Stimulated activated naive CD4-positive, alpha-beta T cell treated with Interleukin-2 at 50 U/mL for 16 hours (primary cell): ENCODE data around the gene GRM6.
A peak's percentile ranks its signal among the peaks of the same experiment; 100 is the strongest.

Experiments used
- DNase-seq: peaks from one replicate; lab custom pipeline; 2025; lab: John Stamatoyannopoulos, UW

The GRM6 gene

GRCh38 chr5:178994580-178995340 lies at the start of gene GRM6:
GRM6 (minus strand) TSS chr5:178995320; CDS start chr5:178994944, 376 bp downstream.
- no peak for DNase-seq

GRCh38 chr5:179044765-179045164 lies 49.6 kb upstream of the GRM6 start:
- no peak for DNase-seq

GRCh38 chr5:179033004-179033580 lies 38.0 kb upstream of the GRM6 start:
- no peak for DNase-seq

- peak; percentile 91 for DNase-seq
These were observed 28.5 kb upstream of the GRM6 start, which contains the start of gene ZNF879 for GRCh38 chr5:179023528-179024189. ZNF879 (plus strand) TSS chr5:179023804; CDS start chr5:179025005, 1,201 bp downstream.

DNA sequence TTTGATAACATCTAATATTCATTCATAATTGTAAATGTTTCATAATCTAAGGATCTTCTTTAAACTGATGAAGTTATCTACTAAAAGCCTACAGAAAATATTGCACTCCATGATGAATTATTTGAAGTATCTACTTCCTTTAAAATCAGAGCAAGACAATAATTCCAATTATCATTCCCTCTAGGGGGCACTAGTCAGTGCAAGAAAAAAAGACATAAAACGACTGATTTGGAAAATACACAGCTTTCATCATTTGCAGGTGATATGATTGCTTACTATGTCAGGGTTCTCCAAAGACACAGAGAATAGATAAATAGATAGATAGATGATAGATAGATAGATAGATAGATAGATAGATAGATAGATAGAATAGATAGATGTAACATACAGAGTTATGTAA lies 13.5 kb upstream of the GRM6 start:
- no peak for DNase-seq

- DNase-seq, result no peak
These were observed 11.4 kb upstream of the GRM6 start for GRCh38 chr5:179006564-179006963.

GRCh38 chr5:178998441-178998840 lies 3.3 kb upstream of the GRM6 start:
- DNase-seq, result no peak

DNA sequence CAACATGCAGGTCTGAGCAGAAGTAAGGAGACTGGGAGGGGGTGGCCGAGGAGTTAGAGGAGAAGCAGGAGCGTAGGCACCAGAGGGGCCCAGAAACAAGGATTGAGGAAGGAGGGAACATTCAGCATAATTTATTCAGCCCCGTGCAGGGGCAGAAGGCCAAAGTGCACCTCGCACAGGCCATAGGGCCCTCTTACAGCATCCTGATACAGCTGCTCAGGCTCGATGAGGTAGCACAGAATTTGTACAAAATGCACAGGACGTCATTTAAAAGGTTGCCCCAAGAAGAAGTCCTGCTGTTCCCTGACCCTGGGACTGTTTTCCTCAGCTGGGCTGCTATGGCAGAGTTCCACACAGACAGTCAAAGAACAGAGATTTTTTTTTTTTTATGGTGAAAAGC lies 2.1 kb upstream of the GRM6 start:
- no peak for DNase-seq

GRCh38 chr5:178996156-178996555 lies 1.0 kb upstream of the GRM6 start:
- DNase-seq, result no peak

- DNase-seq, result no peak
These were observed 196 bp upstream of the GRM6 start for GRCh38 chr5:178995341-178995690.

DNA sequence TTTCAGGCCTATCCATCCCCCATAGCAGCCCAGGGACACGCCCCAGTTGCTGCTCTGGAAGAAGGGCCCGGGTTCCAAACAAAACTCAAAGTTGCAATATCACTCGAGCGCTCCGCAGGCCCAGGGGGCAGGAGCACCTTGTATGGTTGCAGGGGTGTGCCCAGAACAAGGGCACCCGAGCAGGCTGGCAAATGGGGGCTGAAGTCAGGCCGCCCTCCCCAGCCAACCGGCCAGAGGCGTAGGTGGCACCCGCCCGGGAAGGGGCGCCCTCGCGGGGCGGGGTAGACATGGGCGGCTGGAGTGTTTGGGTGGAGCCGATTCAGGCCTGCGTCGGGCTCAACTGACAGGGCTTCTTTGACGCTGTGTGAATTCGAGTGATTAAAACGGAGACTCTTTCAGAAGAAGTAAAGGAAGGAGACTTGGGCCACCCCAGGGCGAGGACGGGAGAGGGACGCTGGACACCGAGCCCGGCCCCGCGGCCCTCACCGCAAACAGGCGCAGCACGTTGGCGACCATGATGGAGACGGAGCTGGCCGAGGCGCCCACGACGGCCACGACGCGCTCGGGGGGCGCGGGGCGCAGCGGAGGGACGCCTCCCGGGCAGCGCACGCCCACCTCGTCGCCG lies 1.1 kb downstream of the GRM6 start:
- no peak for DNase-seq

DNA sequence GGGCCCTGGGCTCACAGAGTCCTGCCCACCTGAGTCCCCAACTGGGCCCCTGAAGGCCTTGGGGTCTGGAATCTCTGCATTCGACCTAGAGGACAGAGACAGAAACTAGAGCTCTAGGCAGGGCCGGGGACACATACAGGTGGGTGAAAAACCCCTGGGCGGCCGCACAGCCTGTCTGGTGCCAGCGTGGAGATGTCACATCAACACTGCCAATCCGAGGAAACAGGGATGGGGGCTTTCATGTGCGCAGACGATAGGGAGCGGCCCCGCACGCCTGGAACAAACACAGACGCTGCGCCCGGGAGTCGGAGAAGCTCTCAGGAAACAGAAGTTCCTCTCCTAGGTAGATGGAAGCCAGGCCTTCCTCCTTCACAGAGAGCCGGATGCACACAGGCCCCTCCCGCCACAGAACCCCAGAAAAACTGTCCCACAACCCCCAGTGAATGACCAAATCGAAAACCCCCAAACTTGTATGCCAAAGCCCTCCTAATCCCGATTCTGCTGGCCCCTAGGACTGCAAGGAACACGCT lies 1.8 kb downstream of the GRM6 start:
- DNase-seq, result no peak

DNA sequence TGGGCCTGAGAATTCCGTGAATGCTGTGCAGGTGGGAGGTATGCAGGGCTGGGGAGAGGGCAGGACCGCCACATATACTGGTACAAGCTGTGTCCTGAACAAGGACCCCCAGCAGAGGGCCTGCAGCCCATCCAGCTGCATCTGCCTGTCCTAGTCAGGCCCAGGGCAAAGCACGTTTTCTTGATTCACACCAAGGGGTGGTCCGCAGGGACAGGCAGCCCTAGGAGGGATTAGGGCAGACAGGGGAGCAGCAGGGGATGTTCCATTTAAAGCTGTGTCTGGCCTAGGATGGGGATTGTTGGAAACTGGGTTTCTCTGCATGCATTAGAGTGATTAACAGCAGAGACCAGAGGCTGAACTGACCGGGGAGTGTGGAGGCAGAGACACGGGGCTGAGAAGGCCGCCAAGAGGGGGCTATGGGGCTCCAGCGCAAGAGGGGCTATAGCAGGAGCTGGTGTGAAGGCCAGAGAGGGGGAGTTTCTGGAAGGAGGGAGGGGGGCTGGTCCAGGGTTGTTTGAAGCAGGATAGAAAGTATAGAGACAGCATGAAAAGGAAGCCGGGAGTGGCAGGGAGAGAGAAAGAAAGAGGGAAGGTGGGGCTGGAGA lies 2.7 kb downstream of the GRM6 start:
- DNase-seq, result no peak

GRCh38 chr5:178991190-178992145 lies 3.7 kb downstream of the GRM6 start:
- no peak for DNase-seq

DNA sequence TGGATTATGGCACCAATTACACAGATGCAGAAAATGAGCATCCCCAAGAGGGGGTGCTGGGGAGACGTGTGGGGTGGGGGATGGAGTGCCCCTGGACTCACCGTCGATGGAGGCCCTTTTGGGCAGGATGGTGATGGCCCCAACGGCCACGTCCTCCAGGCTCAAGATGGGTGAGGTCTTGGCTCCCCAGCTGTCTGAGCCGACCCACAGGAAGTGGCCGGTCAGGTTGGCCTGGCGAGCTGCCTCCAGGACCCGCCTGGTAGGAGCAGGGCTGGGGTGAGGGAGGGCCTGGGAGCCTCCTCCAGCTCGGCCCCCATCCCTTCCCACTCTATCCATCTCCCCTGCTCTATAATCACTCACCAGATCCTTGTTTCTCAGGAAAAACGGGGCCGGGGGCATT lies 4.6 kb downstream of the GRM6 start:
- DNase-seq, result no peak

DNA sequence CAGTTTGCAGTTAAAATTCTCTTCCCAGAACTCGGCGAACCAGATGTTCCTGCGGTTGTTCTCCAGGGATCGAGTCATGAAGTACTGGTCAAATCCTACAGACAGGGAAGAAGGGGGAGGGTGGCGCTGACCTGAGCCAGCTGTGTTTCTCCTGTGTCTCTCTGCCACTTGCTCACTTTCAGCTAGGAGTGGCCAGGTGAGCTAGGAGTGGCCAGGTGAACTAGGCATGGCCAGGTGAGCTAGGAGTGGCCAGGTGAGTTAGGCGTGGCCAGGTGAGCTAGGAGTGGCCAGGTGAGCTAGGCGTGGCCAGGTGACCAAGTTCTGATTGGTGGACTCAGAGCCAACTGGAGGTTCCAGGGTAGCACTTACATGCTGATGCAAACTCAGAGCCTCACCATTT lies 5.8 kb downstream of the GRM6 start:
- DNase-seq, result no peak

GRCh38 chr5:178988436-178989220 lies 6.5 kb downstream of the GRM6 start:
- DNase-seq, result no peak

DNA sequence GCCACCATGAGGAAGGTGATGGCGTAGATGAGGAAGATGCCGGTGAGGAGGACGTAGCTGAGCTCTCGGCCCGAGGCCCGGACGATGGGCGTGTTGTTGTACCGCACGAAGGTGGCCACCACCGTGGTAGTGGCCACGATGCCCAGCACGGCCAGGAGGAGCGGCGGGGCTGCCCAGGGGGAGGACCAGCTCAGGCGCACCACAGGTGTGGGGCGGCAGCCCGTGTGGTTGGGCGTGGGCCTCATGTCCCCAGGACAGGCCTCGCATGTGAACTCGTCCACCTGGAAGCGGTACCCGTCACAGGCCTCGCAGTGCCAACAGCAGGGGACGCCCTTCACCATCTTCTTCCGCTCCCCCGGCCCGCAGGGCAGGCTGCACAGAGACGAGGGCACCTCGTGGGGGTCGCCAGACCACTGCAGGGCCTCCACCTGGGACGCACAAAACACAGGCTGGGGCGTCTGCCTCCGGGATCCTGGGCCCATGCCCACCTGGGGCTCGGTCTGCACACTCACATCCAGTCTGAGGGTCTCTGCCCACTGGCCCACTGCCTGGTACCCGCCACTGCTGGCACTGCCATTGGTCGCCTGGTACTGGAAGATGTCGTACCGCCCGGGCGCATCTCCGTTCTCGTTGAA lies 8.7 kb downstream of the GRM6 start:
- DNase-seq, result no peak
